Liver (tissue), 3 donors: ENCODE results near the gene PAPPA.

Experiments used
- GABPA ChIP-seq, 2 donors: IDR thresholded peaks in 1 of 2; conservative IDR thresholded peaks in 1 of 2; 2 replicates each; pipeline ENCODE4 v1.6.1; 2016; ENCODE audit warnings: antibody characterized with exemption in 2 of 2, mild to moderate bottlenecking in 1 of 2, moderate library complexity in 1 of 2
- TAF1 ChIP-seq: conservative IDR thresholded peaks from 2 replicates; pipeline ENCODE4 v1.6.1; 2016; ENCODE audit warnings: antibody characterized with exemption, mild to moderate bottlenecking
- YY1 ChIP-seq: IDR thresholded peaks from 2 replicates; pipeline ENCODE4 v1.6.1; 2016; ENCODE audit warnings: antibody characterized with exemption, mild to moderate bottlenecking
- TF ChIP-seq, protein P1 (sequence below): fragments of 150-350 bp; IDR thresholded peaks from 2 replicates; pipeline ENCODE4 v1.5.1; 2017; ENCODE audit warnings: improper control_type of control experiment, low read depth, low read length; ENCODE audit not compliant: missing input control
- TF ChIP-seq, protein P2 (sequence below): IDR thresholded peaks from 2 replicates; pipeline ENCODE4 v1.6.1; 2016; ENCODE audit warnings: antibody characterized with exemption
- donor health status: healthy.
- donor health status: healthy.

DNA sequence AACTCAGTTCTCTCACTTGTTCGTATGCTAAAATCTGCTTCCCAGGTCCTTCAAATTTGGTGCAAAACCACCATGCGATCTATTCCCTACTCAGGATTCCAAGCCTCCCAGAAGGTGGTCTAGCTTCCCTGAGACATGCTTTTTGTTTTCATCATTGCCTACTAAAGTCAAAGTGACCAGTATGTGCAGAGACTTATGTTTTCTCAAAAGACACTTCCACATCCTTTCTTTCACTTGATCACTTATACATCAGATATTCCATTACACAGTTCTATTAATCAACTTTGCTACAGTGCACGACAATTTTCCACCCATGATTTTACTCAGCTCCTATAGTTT, 242.1 kb downstream of the PAPPA start:
- TF ChIP-seq, protein P1, sequence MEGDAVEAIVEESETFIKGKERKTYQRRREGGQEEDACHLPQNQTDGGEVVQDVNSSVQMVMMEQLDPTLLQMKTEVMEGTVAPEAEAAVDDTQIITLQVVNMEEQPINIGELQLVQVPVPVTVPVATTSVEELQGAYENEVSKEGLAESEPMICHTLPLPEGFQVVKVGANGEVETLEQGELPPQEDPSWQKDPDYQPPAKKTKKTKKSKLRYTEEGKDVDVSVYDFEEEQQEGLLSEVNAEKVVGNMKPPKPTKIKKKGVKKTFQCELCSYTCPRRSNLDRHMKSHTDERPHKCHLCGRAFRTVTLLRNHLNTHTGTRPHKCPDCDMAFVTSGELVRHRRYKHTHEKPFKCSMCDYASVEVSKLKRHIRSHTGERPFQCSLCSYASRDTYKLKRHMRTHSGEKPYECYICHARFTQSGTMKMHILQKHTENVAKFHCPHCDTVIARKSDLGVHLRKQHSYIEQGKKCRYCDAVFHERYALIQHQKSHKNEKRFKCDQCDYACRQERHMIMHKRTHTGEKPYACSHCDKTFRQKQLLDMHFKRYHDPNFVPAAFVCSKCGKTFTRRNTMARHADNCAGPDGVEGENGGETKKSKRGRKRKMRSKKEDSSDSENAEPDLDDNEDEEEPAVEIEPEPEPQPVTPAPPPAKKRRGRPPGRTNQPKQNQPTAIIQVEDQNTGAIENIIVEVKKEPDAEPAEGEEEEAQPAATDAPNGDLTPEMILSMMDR, result no peak
- TF ChIP-seq, protein P2, sequence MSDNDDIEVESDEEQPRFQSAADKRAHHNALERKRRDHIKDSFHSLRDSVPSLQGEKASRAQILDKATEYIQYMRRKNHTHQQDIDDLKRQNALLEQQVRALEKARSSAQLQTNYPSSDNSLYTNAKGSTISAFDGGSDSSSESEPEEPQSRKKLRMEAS, result no peak
- TF ChIP-seq GABPA (IDR thresholded peaks at IDR 0.05 in 1 of 2, conservative IDR thresholded peaks at IDR 0.05 in 1 of 2) (no peak), TAF1 (no peak), YY1 (no peak)
